Measurements from ENCODE around the gene MSLN. TPM values are rescaled to one million over a fixed set of nuclear protein-coding genes. Genes with fewer than 3 reads are reported as not detected.

Gene MSLN
- total and polyA plus RNA-seq, 2 donors (not counting 3 experiments of a cell fraction or from before 2014, with no cell fraction given), result not detected

GRCh38 chr16:729768-730665 lies 30.5 kb upstream of the MSLN start:
- no peak for TF ChIP-seq POLR2A (IDR thresholded peaks at IDR 0.05; ENCODE audit: low read depth, low read length)
- TF ChIP-seq MYC (IDR thresholded peaks at IDR 0.05; ENCODE audit: low read depth, low read length), result no peak
- no peak for TF ChIP-seq EZH2 (IDR thresholded peaks at IDR 0.05; ENCODE audit: borderline replicate concordance, low read depth, low read length, severe bottlenecking)
- TF ChIP-seq JUN (IDR thresholded peaks at IDR 0.05; ENCODE audit: borderline replicate concordance, insufficient read depth, insufficient read length, low read depth), result no peak
- no peak for TF ChIP-seq FOS (IDR thresholded peaks at IDR 0.05; ENCODE audit: borderline replicate concordance, insufficient read depth, low read length)
- no peak for TF ChIP-seq GATA2 (IDR thresholded peaks at IDR 0.05; ENCODE audit: insufficient read depth, insufficient read length, low read depth, low read length)
- TF ChIP-seq, protein P1, sequence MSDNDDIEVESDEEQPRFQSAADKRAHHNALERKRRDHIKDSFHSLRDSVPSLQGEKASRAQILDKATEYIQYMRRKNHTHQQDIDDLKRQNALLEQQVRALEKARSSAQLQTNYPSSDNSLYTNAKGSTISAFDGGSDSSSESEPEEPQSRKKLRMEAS (IDR thresholded peaks at IDR 0.05; ENCODE audit: insufficient read depth, insufficient read length), result no peak
- TF ChIP-seq POLR2AphosphoS5 (IDR thresholded peaks at IDR 0.05; ENCODE audit: insufficient read depth, low read depth, low read length), result no peak
- TF ChIP-seq CTCF (IDR thresholded peaks at IDR 0.05; ENCODE audit: extremely low read depth in 1 of 2, insufficient read depth in 1 of 2, low read depth in 1 of 2, low read length in 2 of 2), result no peak
- Histone ChIP-seq H3K27ac (ENCODE audit: insufficient read depth, low read depth, low read length) (no peak overlapping the region), H3K9me3 (replicated peaks; ENCODE audit: control insufficient read depth, insufficient read depth, low read length) (no peaks in the 10 kb centered on the region), H3K4me2 (ENCODE audit: insufficient read depth, low read length) (no peak overlapping the region), H3K36me3 (ENCODE audit: control insufficient read depth in 2 of 2, extremely low read depth in 1 of 2, insufficient read depth in 2 of 2, low read length in 2 of 2) (peaks cover 4 to 19% of the 10 kb centered on the region in 2 experiments), H3K4me1 (ENCODE audit: control insufficient read depth, extremely low read depth, insufficient read depth, low read length) (peaks cover 13% of the 10 kb centered on the region), H3K4me3 (replicated peaks in 1 of 3; ENCODE audit: insufficient read depth in 1 of 3, low read depth in 1 of 3, low read length in 3 of 3) (no peak overlapping the region), H3K9me1 (replicated peaks; ENCODE audit: control insufficient read depth, extremely low read depth, insufficient read depth, low read length) (no peaks in the 10 kb centered on the region), H3K79me2 (ENCODE audit: control insufficient read depth, insufficient read depth, low read length) (no peaks in the 10 kb centered on the region), H3K27me3 (ENCODE audit: control insufficient read depth in 2 of 2, insufficient read depth in 2 of 2, low read length in 2 of 2) (no peaks in the 10 kb centered on the region), H3K9ac (replicated peaks; ENCODE audit: extremely low read depth, insufficient read depth, low read length) (no peak overlapping the region), H4K20me1 (replicated peaks; ENCODE audit: control insufficient read depth, extremely low read depth, insufficient read depth, low read length) (no peaks in the 10 kb centered on the region), H2AFZ (ENCODE audit: low read depth, low read length) (no peak overlapping the region)
- FAIRE-seq (no peak), DNase-seq (ENCODE audit: low read depth, low spot score) (no peak)
- ChIA-PET CTCF (interaction anchor here (1.0 to 1.9 kb wide), 2 partner anchors 10 to 58 kb away, joined by 3 to 5 read pairs; partner anchors contain the start of genes ANTKMT, CHTF18 and RPUSD1), POLR2A (no interaction called here)
- BruUV-seq (replicated peaks), result no TSS peak
- intact Hi-C loops (cut with micrococcal nuclease) (loop anchor here (2.0 kb wide), 1 partner anchor 15 kb away; the partner anchor contains the start of gene METRN), dilution Hi-C loops (cut with MboI; ENCODE audit: extremely low pct_ligation_motif_present, low sequenced_read_pairs) (no loop called here)

All from endothelial cell of umbilical vein (primary cell).